C4-2B (cell line): ENCODE measurements around the gene PATL1.

Experiments used
- CTCF ChIP-seq: fragments of 450-650 bp; conservative IDR thresholded peaks from 2 replicates; pipeline ENCODE4 v1.5.1; 2017; ENCODE audit warnings: mild to moderate bottlenecking
- ZFX ChIP-seq: fragments of 450-650 bp; IDR thresholded peaks from 2 replicates; pipeline ENCODE4 v1.6.1; 2017

- TF ChIP-seq CTCF (no peak), ZFX (no peak)
Measured at GRCh38 chr11:59629996-59630395, 38.8 kb downstream of the PATL1 start.
